ENCODE measurements around the gene ZCCHC8. TPM values are rescaled to one million over a fixed set of nuclear protein-coding genes. Genes with fewer than 3 reads are reported as not detected.
"Not testable (repeated sequence)": the region's sequence is repeated elsewhere in the genome, so short reads cannot be mapped to it uniquely, and the experiment has no call there.

ZCCHC8 gene
- total RNA-seq, 1 donor from 2014 or later, result 27.1 TPM

DNA sequence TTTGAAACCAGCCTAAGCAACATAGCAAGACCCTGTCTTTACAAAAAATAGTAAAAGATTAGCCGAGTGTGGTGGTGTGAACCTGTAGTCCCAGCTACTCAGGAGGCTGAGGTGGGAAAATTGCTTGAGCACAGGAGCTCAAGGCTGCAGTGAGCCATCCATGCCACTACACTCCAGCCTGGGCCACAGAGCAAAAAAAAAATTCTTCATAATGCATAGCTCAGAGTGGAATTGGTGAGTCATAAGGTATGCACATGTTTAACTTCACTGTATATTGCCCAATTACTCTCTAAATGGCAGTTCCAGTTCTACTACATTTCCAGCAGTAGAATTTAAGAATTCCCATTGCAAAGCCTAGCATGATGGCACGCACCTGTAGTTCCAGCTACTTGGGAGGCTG is 51.4 kb downstream of the ZCCHC8 start:
- no peak for DNase-seq (ENCODE audit: low spot score)
- intact Hi-C loops (cut with DNase I), result no loop called here
- no peak for ATAC-seq

DNA sequence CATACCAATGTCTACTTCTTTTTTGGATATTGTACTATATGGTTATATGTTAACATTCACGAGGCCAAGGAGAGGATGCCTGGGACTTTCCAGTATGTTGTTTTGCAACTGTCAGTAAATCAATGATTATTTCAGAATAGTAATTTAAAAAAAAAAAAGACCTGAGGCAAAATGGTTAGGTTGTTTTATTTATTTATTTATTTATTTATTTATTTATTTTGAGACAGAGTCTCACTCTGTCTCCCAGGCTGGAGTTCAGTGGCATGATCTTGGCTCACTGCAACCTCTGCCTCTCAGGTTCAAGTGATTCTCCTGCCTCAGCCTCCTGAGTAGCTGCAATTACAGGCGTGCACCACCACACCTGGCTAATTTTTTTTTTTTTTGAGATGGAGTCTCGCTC is 52.9 kb downstream of the ZCCHC8 start:
- DNase-seq (ENCODE audit: low spot score); intact Hi-C loops (cut with DNase I); ATAC-seq: not testable (repeated sequence)

DNA sequence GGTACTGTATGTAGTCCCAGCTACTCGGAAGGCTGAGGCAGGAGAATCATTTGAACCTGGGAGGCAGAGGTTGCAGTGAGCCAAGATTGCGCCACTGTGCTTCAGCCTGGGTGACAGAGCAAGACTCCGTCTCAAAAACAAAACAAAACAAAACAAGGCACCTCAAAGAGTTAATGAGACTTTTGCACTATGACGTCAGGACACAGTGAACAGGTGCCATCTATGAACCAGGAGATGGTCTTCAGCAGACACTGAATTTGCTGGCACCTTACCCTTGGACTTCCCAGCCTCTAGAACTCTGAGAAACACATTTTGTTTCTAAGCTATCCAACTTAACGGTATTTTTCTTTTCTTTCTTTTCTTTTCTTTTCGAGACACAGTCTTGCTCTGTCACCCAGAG is 54.3 kb downstream of the ZCCHC8 start:
- DNase-seq (ENCODE audit: low spot score); intact Hi-C loops (cut with DNase I); ATAC-seq: not testable (repeated sequence)

DNA sequence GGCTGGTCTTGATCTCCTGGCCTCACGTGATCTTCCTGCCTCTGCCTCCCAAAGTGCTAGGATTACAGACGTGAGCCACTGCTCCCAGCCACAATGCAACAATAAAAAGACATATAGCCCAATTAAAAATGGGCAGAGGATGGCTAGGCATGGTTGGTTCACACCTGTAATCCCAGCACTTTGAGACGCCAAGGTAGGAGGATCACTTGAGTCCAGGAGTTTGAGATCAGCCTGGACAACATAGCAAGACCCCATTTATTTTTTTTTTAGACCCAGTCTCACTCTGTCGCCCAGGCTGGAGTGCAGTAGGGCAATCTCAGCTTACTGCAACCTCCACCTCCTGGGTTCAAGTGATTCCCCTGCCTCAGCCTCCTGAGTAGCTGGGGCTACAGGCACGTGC is 56.7 kb downstream of the ZCCHC8 start:
- ATAC-seq; intact Hi-C loops (cut with DNase I); DNase-seq (ENCODE audit: low spot score): not testable (repeated sequence)

DNA sequence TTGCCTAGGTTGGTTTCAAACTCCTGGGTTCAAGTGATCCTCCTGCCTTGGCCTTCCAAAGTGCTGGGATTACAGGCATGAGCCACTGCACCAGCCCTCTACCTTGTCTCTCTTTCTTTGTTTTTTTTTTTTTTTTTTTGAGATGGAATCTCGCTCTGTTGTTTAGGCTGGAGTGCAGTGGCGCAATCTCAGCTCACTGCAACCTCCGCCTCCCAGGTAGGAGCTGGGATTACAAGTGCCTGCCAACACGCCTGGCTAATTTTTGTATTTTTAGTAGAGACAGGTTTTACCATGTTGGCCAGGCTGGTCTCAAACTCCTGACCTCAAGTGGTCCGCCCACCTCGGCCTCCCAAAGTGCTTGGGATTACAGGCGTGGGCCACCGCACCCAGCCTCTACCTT is 61.9 kb downstream of the ZCCHC8 start:
- not testable (repeated sequence) for DNase-seq (ENCODE audit: low spot score)

DNA sequence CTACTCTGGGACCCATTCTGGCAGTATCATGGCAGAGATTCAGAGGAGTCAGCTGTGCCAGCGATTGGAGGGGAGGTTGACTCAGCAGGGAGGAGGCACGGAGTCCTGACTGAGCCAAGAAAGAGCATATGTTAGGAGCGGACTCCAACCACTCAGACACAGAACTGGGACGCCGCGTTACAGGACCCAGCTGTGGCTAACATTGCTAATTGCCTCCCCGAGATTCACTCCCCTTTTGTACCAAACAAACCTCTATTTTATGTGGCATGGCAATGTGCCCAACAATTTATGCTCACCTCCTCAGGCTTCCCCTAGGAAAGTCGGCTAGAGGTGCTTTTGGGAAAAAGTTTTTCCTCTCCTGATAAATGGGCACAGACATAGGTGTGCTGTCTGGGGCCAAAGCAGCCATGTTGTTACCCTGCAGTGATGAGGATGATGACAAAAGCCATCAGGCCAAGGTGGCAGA is 63.0 kb downstream of the ZCCHC8 start:
- ATAC-seq (peak; percentile 42), DNase-seq (ENCODE audit: low spot score) (no peak)
- intact Hi-C loops (cut with DNase I), result no loop called here

More for the DNA sequence above, 61.9 kb downstream of the ZCCHC8 start:
- ATAC-seq; intact Hi-C loops (cut with DNase I): not testable (repeated sequence)

DNA sequence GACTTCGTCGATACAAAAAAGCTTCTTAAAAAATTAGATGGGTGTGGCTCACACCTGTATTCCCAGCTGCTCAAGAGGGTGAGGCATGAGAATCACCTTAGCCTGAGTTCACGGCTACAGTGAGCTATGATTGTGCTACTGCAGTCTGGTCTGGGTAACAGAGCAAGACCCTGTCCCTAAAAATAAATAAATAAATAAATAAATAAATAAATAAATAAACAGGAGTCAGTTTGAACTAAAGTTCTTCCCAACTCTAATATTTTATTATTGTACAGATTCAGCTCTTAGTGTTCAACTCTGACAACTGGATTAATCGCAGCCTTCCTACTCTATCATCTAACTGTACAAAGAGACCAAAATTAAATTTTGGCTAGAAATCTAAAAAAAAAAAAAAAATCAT is 65.5 kb downstream of the ZCCHC8 start:
- DNase-seq (ENCODE audit: low spot score) (no peak), ATAC-seq (no peak)
- intact Hi-C loops (cut with DNase I), result no loop called here

DNA sequence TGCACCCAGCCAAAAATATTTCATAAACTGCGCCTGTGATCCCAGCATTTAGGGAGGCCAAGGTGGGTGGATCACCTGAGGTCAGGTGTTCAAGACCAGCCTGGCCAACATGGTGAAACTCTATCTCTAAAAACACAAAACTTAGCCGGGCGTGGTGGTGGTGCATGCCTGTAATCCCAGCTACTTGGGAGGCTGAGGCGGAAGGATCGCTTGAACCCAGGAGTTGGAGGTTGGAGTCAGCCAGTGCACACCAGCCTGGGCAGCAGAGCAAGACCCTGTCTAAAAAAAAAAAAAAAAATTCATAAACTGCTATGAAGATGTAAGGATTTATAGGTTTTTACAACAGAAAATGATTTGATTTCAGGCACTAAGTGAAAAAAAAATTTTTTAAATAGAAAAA is 71.7 kb downstream of the ZCCHC8 start:
- intact Hi-C loops (cut with DNase I); ATAC-seq: not testable (repeated sequence)
- DNase-seq (ENCODE audit: low spot score), result peak; percentile 19

DNA sequence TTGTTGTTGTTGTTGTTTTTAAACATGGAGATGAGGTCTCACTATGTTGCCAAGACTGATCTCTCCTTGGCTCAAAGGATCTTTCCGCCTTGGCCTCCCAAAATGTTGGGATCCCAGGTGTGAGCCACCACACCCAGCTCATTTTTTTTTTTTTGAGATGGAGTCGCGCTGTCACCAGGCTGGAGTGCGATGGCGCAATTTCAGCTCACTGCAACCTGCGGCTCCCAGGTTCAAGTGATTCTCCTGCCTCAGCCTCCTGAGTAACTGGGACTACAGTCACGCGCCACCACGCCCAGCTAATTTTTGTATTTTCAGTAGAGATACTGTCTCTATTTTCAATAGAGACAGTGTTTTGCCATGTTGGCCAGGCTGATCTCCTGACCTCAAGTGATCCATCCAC is 73.3 kb downstream of the ZCCHC8 start:
- DNase-seq (ENCODE audit: low spot score), result peak; percentile 26
- intact Hi-C loops (cut with DNase I), result no loop called here
- ATAC-seq, result no peak

DNA sequence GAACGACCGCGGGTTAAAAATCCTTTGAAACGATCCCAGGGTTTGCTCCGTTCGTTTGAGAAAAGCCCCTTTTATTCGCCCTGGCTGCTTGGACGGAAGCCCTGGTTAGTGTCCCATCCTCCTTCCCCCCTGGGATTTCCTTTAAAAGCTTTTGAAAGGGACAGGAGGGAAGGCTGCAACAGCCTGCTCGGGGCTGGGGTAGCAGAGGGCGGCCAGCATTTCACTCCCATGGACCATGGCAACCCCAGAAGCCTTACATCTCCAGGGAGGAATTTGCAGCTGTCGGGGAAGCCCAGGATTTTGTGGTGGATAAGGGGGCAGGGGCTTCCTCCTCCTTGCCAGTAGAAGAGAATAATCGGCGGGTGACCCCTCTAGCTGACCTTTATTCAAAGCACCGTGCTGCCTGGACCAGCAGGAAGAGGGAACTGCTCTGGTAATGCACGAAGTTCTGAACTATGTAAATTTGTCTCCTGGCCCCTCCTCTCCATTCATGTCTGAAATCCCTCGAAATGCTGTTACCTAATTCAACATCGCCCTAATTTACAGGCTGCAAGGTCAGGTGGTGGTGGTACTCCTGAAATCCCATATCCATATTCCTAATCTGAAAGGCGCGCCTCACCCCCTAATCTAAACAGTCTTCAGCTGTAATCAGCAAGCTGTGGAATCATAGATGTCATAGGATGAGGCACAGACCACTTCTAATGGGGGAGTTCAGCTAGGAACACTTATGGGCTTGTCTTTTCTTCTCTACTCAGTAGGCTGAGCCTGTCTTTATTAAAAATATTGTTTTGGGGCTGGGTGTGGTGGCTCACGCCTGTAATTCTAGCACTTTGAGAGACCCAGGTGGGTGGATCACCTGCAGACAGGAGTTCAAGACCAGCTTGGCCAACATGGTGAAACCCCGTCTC is 77.2 kb downstream of the ZCCHC8 start:
- intact Hi-C loops (cut with DNase I), result no loop called here
- DNase-seq (ENCODE audit: low spot score), result peak; percentile 62
- ATAC-seq, result peak; percentile 40

DNA sequence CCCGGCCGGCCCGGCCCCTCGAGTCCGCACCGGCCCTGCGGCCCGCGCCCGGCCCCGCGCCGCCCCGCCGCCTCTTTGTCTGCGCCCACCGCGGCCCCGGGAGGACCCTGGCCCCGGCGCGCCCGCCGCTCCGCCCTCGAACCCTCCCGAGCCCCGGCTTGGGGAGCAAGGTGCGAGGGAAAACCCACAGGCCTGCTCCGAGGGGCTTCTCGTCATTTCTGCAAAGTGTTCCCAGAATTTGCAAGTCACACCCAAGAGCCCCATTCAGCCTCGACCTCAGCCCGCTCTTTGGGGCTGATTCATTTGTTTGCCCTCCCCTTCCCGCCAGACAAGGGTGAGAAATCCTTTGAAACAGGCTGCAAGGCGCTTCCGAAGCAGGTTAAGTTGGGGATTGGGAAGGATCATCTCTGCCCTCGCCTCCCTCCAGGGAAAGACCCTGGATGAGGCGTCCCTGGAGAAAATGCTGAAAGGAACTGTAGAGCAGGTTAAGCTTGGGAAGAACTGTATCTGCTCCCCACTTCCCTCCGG is 77.9 kb downstream of the ZCCHC8 start:
- peak; percentile 29 for ATAC-seq
- peak; percentile 66 for DNase-seq (ENCODE audit: low spot score)
- intact Hi-C loops (cut with DNase I), result no loop called here

DNA sequence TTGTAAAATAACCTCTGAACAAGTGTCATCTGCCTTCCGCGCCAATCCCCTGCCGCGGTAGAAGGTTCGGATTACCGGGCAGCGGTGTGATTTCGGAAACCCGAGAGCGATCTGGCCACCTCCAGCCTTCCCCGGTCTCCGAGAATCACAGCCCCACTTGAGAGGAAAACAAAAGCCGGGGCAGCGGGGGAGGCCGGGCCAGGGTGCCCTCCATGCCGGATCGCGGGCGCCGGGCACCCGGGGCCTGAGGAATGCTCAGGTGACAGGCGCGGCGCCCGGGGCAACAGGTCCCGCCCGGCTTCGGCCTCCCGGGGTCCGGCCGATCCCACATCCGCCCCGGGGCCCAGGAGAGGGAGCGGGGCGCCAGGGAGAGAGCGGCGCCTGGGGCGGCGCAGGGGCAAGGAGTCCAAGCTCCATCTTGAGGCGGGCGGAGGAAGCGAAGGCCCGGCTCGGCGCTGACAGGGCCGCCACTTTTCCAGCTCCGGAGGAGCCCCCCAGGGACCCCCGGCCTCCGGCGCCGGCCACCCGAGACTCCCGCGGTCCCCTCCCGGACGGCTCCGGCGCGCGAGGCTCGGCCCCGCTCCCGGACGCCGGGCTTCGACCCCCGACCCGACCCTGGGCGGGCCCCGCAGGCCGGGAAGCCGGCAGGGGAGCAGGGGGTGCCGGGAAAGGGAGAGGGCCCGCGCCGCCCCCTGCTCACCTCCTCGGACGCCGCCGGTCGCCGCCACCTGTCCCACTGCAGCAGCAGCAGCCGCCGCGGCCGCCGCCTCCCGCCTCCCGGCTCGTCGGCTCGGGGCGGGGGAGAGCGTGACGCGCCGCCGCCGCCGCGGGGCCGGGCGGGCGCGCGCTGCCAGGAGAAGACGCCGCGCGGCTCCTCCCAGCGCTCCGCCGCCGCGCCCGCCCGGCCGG is 78.7 kb downstream of the ZCCHC8 start, which contains the start of gene CLIP1:
Gene CLIP1, minus strand, starts transcription at position 849 of the 909 bp plus-strand sequence. CDS start 42,217 bp downstream, outside the sequence.
- intact Hi-C loops (cut with DNase I), result no loop called here
- ATAC-seq, result peak; percentile 79
- peak; percentile 77 for DNase-seq (ENCODE audit: low spot score)

Other genes starting within 250 kb of the ZCCHC8 start
- 16.5 TPM for gene VPS33A, start 234.4 kb downstream of the ZCCHC8 start, total RNA-seq
- 114 TPM for gene CLIP1, start 78.3 kb downstream of the ZCCHC8 start, total RNA-seq
- 93.1 TPM for gene RSRC2, start 26.0 kb upstream of the ZCCHC8 start, total RNA-seq
- gene KNTC1, start 26.3 kb upstream of the ZCCHC8 start, total RNA-seq, result 11.3 TPM
- 2.6 TPM for gene HCAR2, start 202.4 kb upstream of the ZCCHC8 start, total RNA-seq
- 3.5 TPM for gene HCAR3, start 215.9 kb upstream of the ZCCHC8 start, total RNA-seq
- gene HCAR1, start 229.9 kb upstream of the ZCCHC8 start, total RNA-seq, result 1.4 TPM

Data from sciatic nerve (tissue), 2 donors.